ENCODE results near the gene IQSEC1. TPM values are rescaled to one million over a fixed set of nuclear protein-coding genes. Genes with fewer than 3 reads are reported as not detected.

The IQSEC1 gene
- total and polyA plus RNA-seq, 2 of the 8 experiments (the other 6 are each of a cell fraction or from before 2014, with no cell fraction given) = 6.8 to 28.8 TPM

GRCh38 chr3:12879191-12879815 is 193.9 kb downstream of the IQSEC1 start:
- no peak for FAIRE-seq
- TF ChIP-seq RBBP5 (IDR thresholded peaks at IDR 0.05; ENCODE audit: borderline replicate concordance, low read depth, low read length) (no peak), EGR1 (IDR thresholded peaks at IDR 0.05; ENCODE audit: borderline replicate concordance, low read depth, low read length) (no peak), TAF1 (IDR thresholded peaks at IDR 0.05; ENCODE audit: low read depth, low read length) (no peak)

More at GRCh38 chr3:12879191-12879815, 193.9 kb downstream of the IQSEC1 start:
- Histone ChIP-seq H2BK5ac (ENCODE audit: low read depth, low read length) (no peak overlapping the region), H3K56ac (replicated peaks; ENCODE audit: insufficient read length, low read depth, low read length) (no peak overlapping the region), H2BK15ac (ENCODE audit: low read length) (no peak overlapping the region), H4K8ac (ENCODE audit: extremely low read depth, insufficient read depth, low read length) (no peak overlapping the region), H3K4me1 (replicated peaks in 1 of 4; ENCODE audit: control insufficient read depth in 3 of 4, insufficient read depth in 4 of 4, low read length in 3 of 4) (peaks cover 0 to 3% (median 0%) of the 10 kb centered on the region in 4 experiments; a peak in 3 of 7 replicates), H3K27ac (ENCODE audit: low read depth, low read length) (no peak overlapping the region), H3K14ac (ENCODE audit: insufficient read length) (no peak overlapping the region), H4K91ac (replicated peaks; ENCODE audit: insufficient read length, low read length) (no peak overlapping the region), H2BK120ac (replicated peaks; ENCODE audit: low read depth, low read length) (no peak overlapping the region), H4K20me1 (replicated peaks in 1 of 2; ENCODE audit: control insufficient read depth in 1 of 2, insufficient read depth in 2 of 2, low read length in 2 of 2) (peaks cover 0 to 3% of the 10 kb centered on the region in 2 experiments), H2BK20ac (ENCODE audit: low read length) (no peak overlapping the region), H3K23ac (ENCODE audit: insufficient read length) (no peak overlapping the region), H3K9ac (replicated peaks in 1 of 4; ENCODE audit: extremely low read depth in 1 of 4, low read depth in 3 of 4, low read length in 3 of 4) (no peak overlapping the region), H2AFZ (ENCODE audit: low read length) (no peak overlapping the region), H3K4me3 (ENCODE audit: extremely low read depth in 1 of 4, insufficient read depth in 2 of 4, low read depth in 3 of 4, low read length in 4 of 4) (no peak overlapping the region), H3K79me1 (ENCODE audit: low read depth, low read length) (no peaks in the 10 kb centered on the region), H2AK5ac (ENCODE audit: low read depth, low read length) (no peak overlapping the region), H2BK12ac (ENCODE audit: low read depth, low read length) (no peak overlapping the region), H3K9me3 (ENCODE audit: insufficient read depth in 2 of 2, low read depth in 1 of 2, low read length in 1 of 2) (no peaks in the 10 kb centered on the region), H3K36me3 (ENCODE audit: control insufficient read depth in 2 of 4, insufficient read depth in 4 of 4, low read length in 3 of 4) (no peaks in the 10 kb centered on the region), H3K4me2 (ENCODE audit: insufficient read depth in 1 of 2, low read depth in 2 of 2, low read length in 2 of 2) (no peak overlapping the region), H3K18ac (ENCODE audit: extremely low read depth, low read length) (no peak overlapping the region), H3K27me3 (replicated peaks in 1 of 4; ENCODE audit: control insufficient read depth in 3 of 4, extremely low read depth in 1 of 4, insufficient read depth in 3 of 4, low read length in 3 of 4) (peaks cover 0 to 12% (median 8%) of the 10 kb centered on the region in 4 experiments; a peak in 3 of 7 replicates), H3K4ac (replicated peaks; ENCODE audit: insufficient read length, low read depth, low read length) (no peak overlapping the region), H3K23me2 (ENCODE audit: low read depth, low read length) (no peaks in the 10 kb centered on the region; the same call in 1 of the 2 replicates), H3K79me2 (ENCODE audit: control insufficient read depth in 1 of 2, insufficient read depth in 2 of 2, low read length in 2 of 2) (no peaks in the 10 kb centered on the region), H4K5ac (ENCODE audit: insufficient read length, low read depth, low read length) (no peak overlapping the region)
- POLR2A ChIA-PET (ENCODE audit: partially characterized antibody) = interaction anchor here (1.2 to 1.8 kb wide), 5 partner anchors 13 to 43 kb away, joined by 3 to 7 read pairs (median 6); partner anchors contain the start of gene RPL32
- DNase-seq (ENCODE audit: low read depth in 1 of 2, low spot score in 2 of 2) = no peak
- CTCF ChIA-PET (ENCODE audit: partially characterized antibody) = interaction anchor here (0.6 to 21.3 kb wide), 7 partner anchors 10 to 1184 kb away, joined by 3 to 353 read pairs (median 4); partner anchors contain the start of gene RPL32
- WGBS, 2 experiments (ENCODE audit: extremely low coverage in 1 of 2, insufficient coverage in 1 of 2, insufficient read length in 1 of 2, insufficient replicate concordance in 2 of 2, low coverage in 1 of 2, low lambda C conversion rate in 2 of 2, missing lambda C conversion rate in 1 of 2) = 88% methylated on average over 5 of the region's 5 CpGs; no CpG with 5 or more reads in 1 of the 2 experiments
